Coronary artery (tissue), 2 donors: Measurements from ENCODE around the gene VAT1L.

Experiments
- DNase-seq: peaks from one replicate; pipeline ENCODE4 v3.0.0-alpha.2; 2017; ENCODE audit warnings: low spot score
- H3K27ac ChIP-seq, 2 donors: fragments of 200-600 bp; sonication (generic); one replicate each; pipeline ENCODE4 v1.5.1; 2016 to 2019
- H3K4me3 ChIP-seq: fragments of 200-600 bp; sonication (generic); 2 replicates; pipeline ENCODE4 v1.5.1; 2016; ENCODE audit warnings: mild to moderate bottlenecking, moderate library complexity
- CTCF ChIP-seq: fragments of 200-600 bp; sonication (generic); IDR thresholded peaks from one replicate; pipeline ENCODE4 v1.5.1; 2019; ENCODE audit warnings: antibody characterized with exemption

The VAT1L gene

DNA sequence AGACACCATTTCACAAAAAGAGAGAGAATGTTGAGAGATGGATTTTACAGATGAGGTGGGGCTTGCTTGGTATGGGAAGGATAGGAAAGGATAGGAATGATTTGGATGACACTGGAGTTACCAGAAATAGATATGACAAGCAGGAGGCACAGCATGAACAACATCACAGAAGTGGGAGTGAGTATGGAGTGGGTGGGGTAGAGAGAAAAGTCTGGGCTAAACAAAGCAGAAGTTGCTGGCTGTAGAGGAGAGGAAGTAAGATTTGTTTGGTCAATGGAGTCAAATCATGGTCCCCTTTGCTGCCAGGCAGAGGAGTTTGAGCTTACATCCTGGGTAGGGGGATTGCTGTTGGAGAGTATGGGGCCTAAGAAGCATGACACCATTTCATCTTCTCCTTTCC, 101.7 kb downstream of the VAT1L start:
- no peak for DNase-seq
- no peak overlapping the region for H3K4me3 ChIP-seq
- TF ChIP-seq CTCF = no peak
- H3K27ac ChIP-seq = no peak overlapping the region

DNA sequence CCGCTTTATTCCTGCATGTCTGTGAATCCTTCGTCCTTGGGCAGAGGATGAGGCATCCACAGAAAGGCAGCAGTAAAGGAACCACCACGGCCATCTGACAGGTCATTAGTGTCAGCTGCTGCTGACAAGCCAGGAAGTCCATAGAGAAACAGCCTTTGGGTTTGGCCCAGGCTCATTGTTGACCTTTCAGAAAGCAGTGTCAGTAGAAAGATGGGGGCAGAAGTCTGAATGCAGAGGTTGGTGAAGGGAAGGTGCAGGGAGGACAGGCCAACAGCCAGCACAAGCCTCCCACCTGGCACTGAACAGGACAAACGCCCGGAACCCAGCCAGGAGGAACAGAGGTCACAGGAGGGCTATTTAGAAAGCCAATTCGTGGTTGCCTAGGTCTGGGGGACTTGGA, 105.8 kb downstream of the VAT1L start:
- DNase-seq = no peak
- no peak overlapping the region for H3K27ac ChIP-seq
- H3K4me3 ChIP-seq = no peak overlapping the region
- TF ChIP-seq CTCF = no peak

DNA sequence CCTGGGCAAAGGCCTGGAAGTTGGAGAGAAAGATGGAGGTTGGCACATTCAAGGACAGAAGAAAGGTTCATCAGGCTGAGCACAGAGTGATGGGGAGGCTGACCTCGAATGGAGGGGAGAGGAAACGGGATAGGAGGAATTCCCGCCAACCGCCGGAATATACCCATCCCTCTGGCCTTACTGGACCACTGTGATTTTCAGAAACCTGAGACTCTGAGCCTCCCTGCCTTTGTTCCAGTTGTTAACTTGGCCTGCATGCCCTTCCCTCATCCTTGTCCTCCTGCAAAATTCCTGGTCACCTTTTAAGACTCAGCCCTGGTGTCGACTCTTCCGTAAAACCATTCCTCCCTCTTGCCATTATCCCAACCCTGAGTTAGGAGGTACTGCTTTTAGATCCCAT, 107.6 kb downstream of the VAT1L start:
- no peak overlapping the region for H3K4me3 ChIP-seq
- TF ChIP-seq CTCF = no peak
- no peak for DNase-seq
- peak overlapping the region in 1 of 2 donors; percentile 58 for H3K27ac ChIP-seq

- Histone ChIP-seq H3K4me3 (no peak overlapping the region), H3K27ac (peak overlapping the region in 1 of 2 donors; percentile 58)
- no peak for TF ChIP-seq CTCF
- no peak for DNase-seq
These were observed 108.2 kb downstream of the VAT1L start for GRCh38 chr16:77896415-77897128.

GRCh38 chr16:77897129-77897437, 108.7 kb downstream of the VAT1L start:
- peak overlapping the region in 1 of 2 donors; percentile 29 for H3K27ac ChIP-seq

DNA sequence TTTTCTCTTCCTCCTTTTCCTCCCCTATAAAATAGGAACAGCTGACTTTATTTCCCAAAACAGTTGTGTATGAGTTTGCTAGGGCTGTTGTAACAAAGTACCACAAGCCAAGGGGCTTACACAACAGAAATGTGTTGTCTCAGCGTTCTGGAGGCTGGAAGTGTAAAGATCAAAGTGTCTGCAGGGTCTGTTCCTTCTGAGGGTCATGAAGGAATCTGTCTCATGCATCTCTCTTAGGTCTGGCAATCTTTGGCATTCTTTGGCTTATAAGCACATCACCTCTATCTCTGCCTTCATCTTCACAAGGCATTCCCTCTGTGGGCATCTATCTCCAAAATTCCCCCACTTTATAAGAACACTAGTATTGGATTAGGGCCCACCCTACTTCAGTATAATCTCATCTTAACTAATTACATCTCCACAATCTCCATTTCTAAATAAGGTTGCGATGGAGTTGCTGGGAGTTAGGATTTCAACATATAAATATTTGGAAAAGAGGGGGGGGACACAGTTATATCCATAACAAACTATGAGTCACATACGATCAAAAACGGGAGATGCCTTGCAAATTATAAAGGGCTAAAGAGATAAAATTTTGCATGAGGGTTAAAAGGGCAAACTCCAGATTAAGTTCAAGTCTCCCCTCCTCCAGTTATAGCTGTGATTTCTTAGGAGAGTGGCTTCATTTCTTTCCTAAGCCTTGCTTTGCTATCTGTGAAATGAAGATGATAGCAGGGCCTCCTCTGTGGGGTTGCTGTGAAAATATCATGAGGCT, 109.7 kb downstream of the VAT1L start:
- no peak for TF ChIP-seq CTCF
- peak overlapping the region in 1 of 2 donors; percentile 29 for H3K27ac ChIP-seq
- no peak for DNase-seq
- no peak overlapping the region for H3K4me3 ChIP-seq

More at GRCh38 chr16:77897129-77897437, 108.7 kb downstream of the VAT1L start:
- no peak for TF ChIP-seq CTCF
- H3K4me3 ChIP-seq = no peak overlapping the region
- DNase-seq = no peak

DNA sequence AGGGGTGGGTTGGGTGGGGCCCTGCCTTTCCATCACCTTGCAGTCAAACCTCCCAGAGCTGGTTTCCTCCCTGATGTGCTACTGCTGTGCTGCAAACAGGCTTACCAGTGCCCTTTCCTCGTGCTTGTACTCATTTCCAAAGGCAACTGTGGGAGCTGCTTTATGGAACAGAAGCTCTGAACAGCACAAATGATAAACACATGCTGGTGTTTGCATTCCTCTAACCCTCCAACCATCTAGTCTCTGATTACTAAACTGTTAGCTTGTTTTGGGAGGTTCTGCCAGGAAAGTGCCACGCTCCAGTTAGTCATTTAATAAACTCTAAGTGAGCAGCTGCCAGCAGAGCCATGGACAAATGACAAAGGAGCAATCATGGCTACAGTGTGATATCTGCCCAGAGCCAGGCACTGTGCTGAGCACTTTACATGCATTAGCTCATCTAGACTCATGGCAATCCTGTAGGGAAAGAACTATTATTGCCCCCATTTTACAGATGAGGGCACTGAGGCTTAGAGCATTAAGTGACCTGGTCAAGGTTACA, 110.4 kb downstream of the VAT1L start:
- no peak for TF ChIP-seq CTCF
- DNase-seq = no peak
- peak overlapping the region in 1 of 2 donors; percentile 28 for H3K27ac ChIP-seq

More for the DNA sequence above, 110.4 kb downstream of the VAT1L start:
- no peak overlapping the region for H3K4me3 ChIP-seq
